ENCODE results near the gene CCDC88C. TPM values are rescaled to one million over a fixed set of nuclear protein-coding genes. Genes with fewer than 3 reads are reported as not detected.

The CCDC88C gene
- total and polyA plus RNA-seq, 7 donors, result 0.95 to 45.7 (median 3.9) TPM

GRCh38 chr14:91254461-91254860 is 163.2 kb downstream of the CCDC88C start:
- TF ChIP-seq POLR2AphosphoS5 (IDR thresholded peaks at IDR 0.05) (no peak), POLR2A (IDR thresholded peaks at IDR 0.05) (no peak), EP300 (IDR thresholded peaks at IDR 0.05) (no peak), CTCF (IDR thresholded peaks at IDR 0.05) (no peak)
- intact Hi-C loops (cut with DNase I), result no loop called here
- no peak for DNase-seq
- WGBS, 2 donors, result 48 to 50% methylated on average over 3 of the region's 3 CpGs
- H3K36me3 ChIP-seq, result no peaks in the 10 kb centered on the region
- H3K27me3 ChIP-seq, result no peaks in the 10 kb centered on the region
- H3K9me3 ChIP-seq, result no peaks in the 10 kb centered on the region
- H3K27ac ChIP-seq, result peak overlapping the region in 3 of 4 donors; percentile 62 to 73 (median 72)
- no peak overlapping the region for H3K4me3 ChIP-seq
- peaks cover 0 to 41% (median 29%) of the 10 kb centered on the region in 4 donors for H3K4me1 ChIP-seq

DNA sequence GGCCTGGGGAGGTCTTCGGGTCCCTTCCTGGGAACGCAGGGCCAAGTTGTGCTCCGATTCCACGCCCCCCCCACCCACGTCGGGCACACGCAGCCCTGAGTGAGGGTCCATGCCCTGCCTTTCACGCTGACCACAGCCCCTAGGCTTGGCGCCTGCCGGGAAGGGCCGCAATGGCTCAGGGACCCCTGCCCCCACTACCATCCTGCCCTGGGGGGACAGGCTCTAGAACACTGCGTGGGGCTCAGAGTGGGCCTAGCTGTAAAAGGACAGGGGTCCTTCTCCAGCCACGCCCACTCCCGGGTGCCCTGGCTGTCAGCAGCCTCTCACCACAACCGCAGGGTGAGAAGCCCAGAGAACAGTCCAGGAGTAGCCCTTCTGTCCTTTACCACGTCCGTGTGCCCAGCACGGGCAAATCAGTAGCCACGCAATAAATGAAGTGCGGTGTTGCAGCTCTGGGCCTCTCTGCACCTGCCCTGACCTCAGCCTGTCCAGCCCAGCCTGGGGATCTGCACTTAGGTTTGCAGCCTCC is 163.8 kb downstream of the CCDC88C start:
- peak overlapping the region; percentile 34 to 62 (median 52) for H3K4me3 ChIP-seq
- peaks cover 0 to 41% (median 29%) of the 10 kb centered on the region in 4 donors for H3K4me1 ChIP-seq
- no peaks in the 10 kb centered on the region for H3K36me3 ChIP-seq
- no peak for DNase-seq
- intact Hi-C loops (cut with DNase I), result no loop called here
- H3K27me3 ChIP-seq, result no peaks in the 10 kb centered on the region
- H3K27ac ChIP-seq, result peak overlapping the region in 3 of 4 donors; percentile 62 to 73 (median 72)
- no peaks in the 10 kb centered on the region for H3K9me3 ChIP-seq
- 21 to 38% methylated on average over 20 of the region's 20 CpGs for WGBS, 2 donors
- no peak for TF ChIP-seq POLR2AphosphoS5 (IDR thresholded peaks at IDR 0.05)
- no peak for TF ChIP-seq EP300 (IDR thresholded peaks at IDR 0.05)
- TF ChIP-seq POLR2A (IDR thresholded peaks at IDR 0.05), result no peak
- TF ChIP-seq CTCF (IDR thresholded peaks at IDR 0.05), result no peak

DNA sequence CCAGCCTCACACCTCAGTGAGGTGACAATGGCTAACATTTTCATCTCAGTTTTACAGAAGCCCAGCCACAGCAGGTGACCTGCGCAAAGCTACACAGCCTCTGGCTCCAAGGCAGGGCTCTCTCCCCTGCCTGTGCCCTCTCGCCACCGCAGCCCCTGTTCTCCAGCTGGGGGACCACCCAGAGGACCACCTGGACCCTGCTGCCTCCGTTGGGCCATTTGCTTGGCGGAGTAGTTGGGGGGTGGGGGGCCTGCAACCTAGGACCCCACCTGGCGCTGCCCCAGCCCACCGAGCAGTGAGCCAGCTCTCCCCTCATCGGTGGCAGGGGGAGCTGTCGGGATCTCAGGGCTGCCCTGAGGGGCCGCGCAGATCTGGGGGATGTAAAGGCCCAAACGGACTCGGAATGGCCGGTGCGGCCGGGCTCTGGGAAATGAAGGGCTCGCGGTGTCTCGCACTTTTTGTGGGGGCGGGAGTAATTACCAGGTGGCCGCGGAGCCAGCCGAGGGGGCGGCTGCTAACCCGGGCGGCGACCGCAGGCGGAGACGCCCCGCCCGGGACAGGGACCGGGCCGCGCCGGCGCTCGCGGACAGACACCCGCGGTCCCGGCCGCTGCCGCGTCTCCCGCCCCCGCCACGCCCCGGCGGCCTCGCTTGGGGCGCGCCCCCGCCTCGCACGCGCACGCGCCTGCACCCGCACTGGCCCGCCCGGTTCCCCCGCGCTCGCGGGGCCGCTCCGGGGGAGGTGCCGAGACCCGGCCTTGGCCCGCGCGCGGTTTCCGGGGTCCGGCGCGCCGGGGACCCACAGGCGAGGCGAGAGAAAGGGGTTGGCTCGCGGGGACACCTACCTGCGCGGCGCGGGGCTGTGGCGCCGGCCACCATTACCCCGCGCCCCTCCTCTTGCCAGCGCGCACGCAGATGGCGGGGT is 164.5 kb downstream of the CCDC88C start:
- H3K4me3 ChIP-seq, result peak overlapping the region; percentile 42 to 62 (median 52)
- H3K9me3 ChIP-seq, result no peaks in the 10 kb centered on the region
- H3K4me1 ChIP-seq, result peaks cover 0 to 41% (median 29%) of the 10 kb centered on the region in 4 donors
- H3K27ac ChIP-seq, result peak overlapping the region in 3 of 4 donors; percentile 62 to 73 (median 72)
- H3K36me3 ChIP-seq, result no peaks in the 10 kb centered on the region
- intact Hi-C loops (cut with DNase I), result no loop called here
- DNase-seq, result no peak
- WGBS, 2 donors, result 2 to 3% methylated on average over 95 of the region's 95 CpGs
- TF ChIP-seq CTCF (IDR thresholded peaks at IDR 0.05), result no peak
- no peak for TF ChIP-seq POLR2A (IDR thresholded peaks at IDR 0.05)
- TF ChIP-seq EP300 (IDR thresholded peaks at IDR 0.05), result no peak
- TF ChIP-seq POLR2AphosphoS5 (IDR thresholded peaks at IDR 0.05), result no peak
- H3K27me3 ChIP-seq, result no peaks in the 10 kb centered on the region

DNA sequence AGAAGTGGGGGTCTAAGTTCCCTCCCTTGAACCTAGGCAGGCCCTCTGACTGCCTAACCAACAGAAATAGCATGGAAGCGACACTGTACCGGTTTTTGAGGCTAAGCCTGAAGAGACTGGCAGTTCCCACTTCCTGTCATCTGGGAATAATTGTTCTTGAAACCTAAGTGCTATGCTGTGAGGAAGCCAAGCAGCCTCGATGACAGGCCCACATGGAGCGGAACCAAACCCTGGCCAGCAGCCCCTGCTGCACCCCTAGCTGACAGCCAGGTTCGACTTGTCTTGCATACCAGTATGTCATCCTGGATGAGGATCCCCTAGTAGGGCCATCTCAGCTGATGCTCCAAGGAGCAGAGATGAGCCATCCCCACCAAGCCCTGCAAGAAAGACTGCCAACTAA is 166.7 kb downstream of the CCDC88C start:
- no peaks in the 10 kb centered on the region for H3K27me3 ChIP-seq
- DNase-seq, result no peak
- H3K4me1 ChIP-seq, result peaks cover 0 to 19% (median 16%) of the 10 kb centered on the region in 4 donors
- peak overlapping the region in 1 of 4 donors; percentile 18 for H3K27ac ChIP-seq
- WGBS, 2 donors, result 69 to 77% methylated on average over 5 of the region's 5 CpGs
- no peak for TF ChIP-seq POLR2AphosphoS5 (IDR thresholded peaks at IDR 0.05)
- no peak for TF ChIP-seq EP300 (IDR thresholded peaks at IDR 0.05)
- no peak for TF ChIP-seq POLR2A (IDR thresholded peaks at IDR 0.05)
- TF ChIP-seq CTCF (IDR thresholded peaks at IDR 0.05), result no peak
- no peaks in the 10 kb centered on the region for H3K36me3 ChIP-seq
- no peaks in the 10 kb centered on the region for H3K9me3 ChIP-seq
- no peak overlapping the region for H3K4me3 ChIP-seq
- intact Hi-C loops (cut with DNase I), result no loop called here
